Esophagus mucosa (tissue), 1 donor: ENCODE measurements around the gene RASIP1. TPM values are rescaled to one million over a fixed set of nuclear protein-coding genes. Genes with fewer than 3 reads are reported as not detected.

ENCODE experiments used
- ATAC-seq: fragments of 200-7000 bp; cut with Tn5 transposase; one replicate; pipeline ENCODE4 v1.9.1; 2020
- total RNA-seq: library from RNA; stranded (reverse); gene quantifications from one replicate; pipeline ENCODE4 v1.2.4, GENCODE V29; 2023
- donor health status: DM: yes; HTN: yes; CAD: no.

Gene RASIP1
- total RNA-seq, 1 donor from 2014 or later = 7.3 TPM

DNA sequence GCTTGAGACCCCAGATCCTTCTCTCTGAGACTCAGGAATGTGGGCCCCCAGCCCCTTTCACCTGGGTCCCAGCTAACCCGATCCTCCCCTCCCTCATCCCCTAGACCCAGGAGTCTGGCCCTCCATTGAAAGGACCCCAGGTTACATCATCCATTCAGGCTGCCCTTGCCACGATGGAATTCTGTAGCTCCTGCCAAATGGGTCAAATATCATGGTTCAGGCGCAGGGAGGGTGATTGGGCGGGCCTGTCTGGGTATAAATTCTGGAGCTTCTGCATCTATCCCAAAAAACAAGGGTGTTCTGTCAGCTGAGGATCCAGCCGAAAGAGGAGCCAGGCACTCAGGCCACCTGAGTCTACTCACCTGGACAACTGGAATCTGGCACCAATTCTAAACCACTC, 15.4 kb upstream of the RASIP1 start:
- no peak for ATAC-seq

DNA sequence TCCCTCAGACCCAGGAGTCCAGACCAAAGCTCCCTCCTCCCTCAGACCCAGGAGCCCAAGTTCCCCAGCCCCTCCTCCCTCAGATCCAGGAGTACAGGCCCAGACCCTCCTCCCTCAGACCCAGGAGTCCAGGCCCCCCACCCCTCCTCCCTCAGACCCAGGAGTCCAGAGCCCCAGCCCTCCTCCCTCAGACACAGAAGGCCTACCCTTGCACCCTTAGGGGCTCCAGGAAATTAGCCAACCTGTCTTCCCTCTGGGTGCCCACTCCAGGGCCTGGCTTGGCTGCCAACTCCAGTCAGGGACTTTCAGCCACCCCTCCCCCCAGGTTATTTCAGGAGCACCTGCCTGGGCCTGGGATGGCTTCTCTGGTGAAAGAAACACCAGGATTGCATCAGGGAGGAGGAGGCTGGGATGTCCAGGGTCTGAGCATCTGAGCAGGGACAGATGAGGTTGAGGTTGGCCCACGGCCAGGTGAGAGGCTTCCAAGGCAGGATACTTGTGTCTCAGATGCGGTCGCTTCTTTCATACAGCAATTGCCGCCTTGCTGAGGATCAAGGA, 14.8 kb upstream of the RASIP1 start, which contains the start of gene FGF21:
TSS of gene FGF21 (plus strand) at position 441 of the 558 bp plus-strand sequence. CDS start 713 bp downstream, outside the sequence.
- no peak for ATAC-seq

DNA sequence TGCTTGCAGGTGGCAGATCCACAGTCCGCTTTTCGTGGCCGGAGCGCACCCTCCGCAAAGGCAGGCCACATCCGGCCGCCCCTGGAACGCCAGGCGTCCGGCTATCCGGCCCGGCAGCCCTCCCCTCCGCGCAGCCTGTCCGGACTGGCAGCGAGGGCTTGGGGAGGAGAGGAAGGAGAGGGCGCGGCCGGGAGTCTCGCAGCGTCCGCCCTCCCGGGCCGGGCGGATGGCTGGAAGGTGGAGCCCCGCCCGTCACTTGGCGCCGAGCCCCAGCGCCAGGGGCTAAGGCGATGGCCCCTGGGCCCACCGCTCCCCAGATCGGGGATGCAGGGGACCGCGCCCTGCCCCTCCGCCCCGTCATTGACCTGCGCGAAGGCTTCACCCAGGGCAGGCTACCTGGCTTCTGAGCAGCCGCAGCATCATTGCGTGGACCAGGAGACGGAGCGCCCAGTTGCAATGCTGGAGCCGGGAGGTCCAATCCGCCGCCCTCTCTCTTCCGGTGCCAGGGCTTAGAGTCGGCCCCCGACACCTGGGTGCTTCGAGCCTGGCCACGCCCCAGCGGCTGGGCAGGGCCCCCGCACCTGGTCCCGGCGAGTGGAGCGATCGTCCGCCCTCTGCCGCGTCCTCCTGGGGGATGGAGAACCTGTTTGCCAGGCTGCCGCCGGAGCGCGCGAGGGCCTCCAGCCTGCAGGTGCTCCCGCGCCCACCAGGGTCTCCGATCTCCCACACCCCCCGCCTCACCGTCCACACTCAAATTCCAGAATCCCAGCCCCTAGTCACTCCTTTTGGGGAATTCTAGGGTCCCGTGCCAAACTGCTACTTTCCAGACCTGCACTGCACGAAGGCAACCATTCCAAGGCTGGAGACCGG, 12.3 kb upstream of the RASIP1 start, which contains the start of gene FUT1:
TSS of gene FUT1 (minus strand) at position 146 of the 870 bp plus-strand sequence. CDS start 1,360 bp downstream, outside the sequence.
- peak; percentile 89 for ATAC-seq

DNA sequence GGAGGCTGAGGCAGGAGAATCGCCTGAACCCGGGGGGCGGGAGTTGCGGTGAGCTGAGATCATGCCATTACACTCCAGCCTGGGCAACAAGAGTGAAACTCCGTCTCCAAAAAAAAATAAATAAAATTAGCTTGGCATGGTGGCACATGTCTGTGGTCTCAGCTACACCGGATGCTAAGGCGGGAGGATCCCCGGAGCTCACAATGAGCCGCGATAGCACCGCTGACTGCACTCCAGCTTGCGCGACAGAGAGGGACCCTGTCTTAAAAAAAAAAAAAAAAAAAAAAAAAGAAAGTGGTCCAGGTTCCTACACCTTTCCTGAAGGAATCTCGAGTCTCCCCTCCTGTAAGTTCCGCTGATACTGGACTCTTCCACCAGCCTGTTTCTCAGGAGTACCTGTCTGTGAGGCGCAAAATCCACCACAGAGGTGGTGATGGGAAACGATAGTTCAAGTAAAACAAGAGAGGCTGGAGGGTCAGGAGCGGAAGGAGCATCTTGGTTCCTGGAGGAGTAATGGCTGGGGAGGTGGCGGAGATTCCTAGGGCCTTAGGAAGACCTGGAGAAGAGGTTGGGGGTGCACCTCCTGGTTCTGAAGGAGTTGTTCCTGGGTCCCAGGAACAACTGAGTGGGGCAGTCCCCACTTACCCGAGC, 11.6 kb upstream of the RASIP1 start:
- ATAC-seq = peak; percentile 26

DNA sequence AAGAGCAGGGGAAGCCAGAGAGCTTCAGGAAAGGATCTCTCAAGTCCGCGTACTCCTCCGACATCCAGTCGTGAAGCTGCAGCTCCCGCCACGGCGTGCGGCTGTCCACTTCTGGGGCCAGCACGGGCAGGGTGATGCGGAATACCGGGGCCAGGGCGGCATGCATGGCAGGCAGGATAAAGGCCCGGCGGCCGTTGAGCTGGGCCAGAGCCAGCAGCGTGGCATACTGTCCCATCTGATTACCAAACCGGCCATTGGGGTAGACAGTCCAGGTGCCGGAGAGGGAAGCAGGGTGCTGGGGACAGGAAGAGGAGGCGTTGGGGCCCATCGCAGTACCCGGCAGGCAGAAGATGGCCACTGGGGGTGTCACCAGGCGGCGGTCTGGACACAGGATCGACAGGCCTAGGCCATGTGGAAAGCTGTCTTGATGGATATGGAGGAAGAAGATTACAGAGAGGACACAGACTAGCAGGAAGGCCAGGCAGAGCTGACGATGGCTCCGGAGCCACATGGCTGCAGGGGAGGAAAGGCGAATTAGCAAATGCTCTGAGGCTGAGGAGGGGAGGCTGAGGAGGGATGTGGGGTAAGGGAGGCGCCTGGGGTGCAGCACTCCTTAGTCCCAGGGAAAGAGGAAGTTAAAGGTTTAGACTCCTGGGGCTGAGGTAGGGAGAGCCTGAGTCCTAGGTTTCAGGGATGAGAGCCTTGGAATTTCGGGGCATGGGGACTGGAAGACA, 10.5 kb upstream of the RASIP1 start:
- no peak for ATAC-seq

DNA sequence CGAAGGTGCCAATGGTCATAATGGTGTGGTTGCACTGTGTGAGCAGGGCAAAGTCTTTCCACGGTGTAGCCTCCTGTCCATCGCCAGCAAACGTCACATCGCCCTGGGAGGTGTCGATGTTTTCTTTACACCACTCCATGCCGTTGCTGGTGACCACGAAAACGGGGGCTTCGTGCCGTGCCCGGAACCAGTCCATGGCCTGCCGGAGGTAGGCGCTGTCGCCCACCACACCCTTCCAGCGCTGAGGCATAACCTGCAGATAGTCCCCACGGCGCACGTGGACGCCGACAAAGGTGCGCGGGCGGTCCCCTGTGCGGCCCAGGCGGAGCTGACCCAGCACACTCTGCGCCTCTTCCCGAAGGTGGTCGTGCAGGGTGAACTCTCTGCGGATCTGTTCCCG, 9.9 kb upstream of the RASIP1 start:
- ATAC-seq = no peak

DNA sequence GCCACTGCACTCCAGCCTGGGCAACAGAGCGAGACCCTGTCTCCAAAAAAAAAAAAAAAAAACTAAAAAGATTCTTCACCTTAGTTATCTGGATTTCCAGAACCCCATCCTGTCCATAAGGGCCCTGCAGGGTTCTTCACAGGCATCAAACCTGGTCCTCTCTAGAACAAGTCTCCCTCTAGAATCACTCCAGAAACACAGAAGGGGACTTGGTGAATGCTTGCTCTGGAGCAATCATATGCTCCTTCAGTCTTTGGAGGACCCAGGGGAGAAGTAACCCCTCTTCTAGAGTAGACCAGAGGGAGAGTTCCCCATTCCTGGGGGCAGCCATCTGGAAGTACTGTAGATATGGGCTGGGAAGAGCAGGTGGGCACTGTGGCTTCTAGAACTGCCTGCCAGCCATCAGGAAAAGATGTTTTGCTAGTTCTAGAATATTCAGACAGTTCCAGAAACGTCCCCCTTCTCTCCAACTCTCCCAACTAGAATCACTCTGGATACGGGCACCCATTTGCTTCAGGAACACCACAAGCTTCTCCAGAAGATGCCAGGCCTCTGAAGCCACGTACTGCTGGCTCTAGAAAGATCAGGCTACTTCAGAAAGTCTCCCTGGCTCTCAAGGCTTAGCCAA, 9.3 kb upstream of the RASIP1 start:
- no peak for ATAC-seq

DNA sequence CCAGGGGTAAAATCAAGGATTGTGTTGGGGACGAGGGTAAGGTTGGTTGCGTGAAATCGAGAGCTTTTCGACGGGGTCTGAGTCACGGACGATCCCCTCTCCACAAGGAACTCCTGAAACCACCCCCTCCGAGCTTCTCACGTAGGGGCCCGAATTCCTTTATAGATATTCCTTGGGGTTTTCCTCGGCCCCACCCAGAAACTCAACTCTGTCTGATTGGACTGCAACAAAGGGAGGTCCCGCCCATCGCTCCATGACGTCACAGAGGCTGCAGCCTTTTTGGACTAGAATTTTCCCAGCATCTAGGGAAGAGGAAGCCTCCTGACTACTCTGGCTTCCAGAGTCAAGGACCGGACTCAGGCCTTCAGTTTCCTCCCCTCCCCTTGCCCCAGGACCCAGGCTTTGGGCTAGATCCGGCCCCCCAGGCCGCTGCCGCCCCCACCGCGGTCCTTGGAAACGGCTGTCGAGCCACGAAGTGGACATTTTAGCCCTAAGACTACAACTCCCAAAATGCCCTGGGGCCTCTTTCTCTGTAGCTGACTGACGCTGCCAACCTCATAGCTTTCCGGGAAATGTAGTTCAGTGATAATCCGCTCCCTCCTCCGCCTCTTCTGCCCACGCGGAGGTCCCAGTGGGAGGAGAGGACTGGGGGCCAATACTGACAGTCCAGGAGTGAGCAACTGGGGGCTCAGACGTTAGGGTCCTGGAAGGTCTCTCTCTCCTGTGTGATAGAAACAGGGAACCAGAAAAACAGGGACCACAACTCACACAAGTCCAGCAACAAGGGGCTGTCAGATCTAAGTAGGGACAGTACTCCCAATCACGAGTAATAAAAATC, 6.5 kb upstream of the RASIP1 start, which contains the start of gene IZUMO1:
TSS of gene IZUMO1 (minus strand) at position 172 of the 838 bp plus-strand sequence. CDS start 1,050 bp downstream, outside the sequence.
- ATAC-seq = no peak

DNA sequence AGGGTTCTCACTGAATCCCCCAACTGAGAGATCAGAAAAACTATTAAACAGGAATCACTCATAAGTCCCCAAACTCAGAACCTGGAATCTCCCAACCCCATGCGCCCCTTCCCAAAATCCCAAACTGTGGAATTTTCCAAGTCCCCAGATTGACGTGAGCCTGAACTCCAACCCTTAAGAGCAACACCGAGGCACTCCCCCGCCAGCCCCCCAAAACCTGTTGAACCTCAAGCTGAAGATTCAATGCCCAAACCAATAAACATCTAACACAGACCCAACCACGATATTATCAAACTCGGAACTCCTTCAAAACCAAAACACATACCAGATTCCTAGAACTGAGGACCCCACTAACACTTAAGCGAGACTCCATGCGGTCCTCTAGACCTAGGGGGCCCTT, 5.7 kb upstream of the RASIP1 start:
- no peak for ATAC-seq

DNA sequence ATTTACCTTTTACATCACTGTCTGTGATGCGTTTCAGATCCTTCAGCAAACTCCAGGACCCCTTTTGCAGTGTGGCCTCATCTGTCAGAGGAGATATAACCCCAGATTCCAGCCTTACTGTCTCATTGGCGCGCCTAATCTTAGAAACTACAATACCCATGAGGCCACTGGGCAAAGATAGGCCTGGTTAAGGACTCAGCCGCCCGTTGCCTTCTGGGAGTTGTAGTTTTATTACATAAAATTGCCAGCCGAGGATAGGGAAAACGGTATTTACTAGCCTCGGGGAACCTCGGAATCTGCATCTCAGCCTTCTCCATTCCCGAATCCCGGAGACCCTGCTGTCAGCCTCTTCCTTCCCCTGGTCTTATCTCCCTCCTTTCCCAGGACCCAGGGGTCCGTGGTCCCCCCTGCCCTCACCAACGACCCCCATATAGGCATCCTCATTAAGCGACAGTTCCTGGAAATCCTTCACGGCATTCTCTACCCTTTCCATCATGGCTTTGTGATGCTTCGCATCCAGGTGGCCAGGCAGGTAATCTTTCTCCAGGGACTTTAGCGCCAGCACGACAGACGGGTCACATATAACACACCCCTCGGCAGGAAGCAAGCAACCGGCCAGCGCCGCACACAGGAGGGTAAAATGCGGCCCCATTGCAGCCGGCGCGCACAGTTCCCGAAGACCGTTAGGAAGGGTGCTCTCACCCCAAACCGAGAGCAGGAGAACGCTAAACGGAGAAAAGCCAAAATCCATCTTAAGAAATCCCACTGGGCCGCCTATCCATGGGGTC, 5.0 kb upstream of the RASIP1 start:
- ATAC-seq = no peak

DNA sequence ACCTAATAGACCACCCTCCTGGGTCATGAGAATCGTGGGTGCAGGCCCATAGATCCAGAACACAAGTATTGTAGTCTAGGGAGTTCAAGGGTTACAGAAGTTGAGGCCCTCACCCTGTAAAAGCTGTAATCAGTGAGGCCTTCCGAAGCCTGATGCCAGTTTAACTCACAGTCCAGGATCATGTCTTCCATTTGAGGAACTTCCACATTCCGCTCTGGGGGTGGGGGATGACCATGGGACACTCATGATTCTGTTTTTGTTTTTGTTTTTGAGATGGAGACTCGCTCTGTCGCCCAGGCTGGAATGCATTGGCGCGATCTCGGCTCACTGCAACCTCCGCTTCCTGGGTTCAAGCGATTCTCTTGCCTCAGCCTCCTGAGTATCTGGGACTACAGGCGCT, 1.7 kb upstream of the RASIP1 start:
- ATAC-seq = no peak

DNA sequence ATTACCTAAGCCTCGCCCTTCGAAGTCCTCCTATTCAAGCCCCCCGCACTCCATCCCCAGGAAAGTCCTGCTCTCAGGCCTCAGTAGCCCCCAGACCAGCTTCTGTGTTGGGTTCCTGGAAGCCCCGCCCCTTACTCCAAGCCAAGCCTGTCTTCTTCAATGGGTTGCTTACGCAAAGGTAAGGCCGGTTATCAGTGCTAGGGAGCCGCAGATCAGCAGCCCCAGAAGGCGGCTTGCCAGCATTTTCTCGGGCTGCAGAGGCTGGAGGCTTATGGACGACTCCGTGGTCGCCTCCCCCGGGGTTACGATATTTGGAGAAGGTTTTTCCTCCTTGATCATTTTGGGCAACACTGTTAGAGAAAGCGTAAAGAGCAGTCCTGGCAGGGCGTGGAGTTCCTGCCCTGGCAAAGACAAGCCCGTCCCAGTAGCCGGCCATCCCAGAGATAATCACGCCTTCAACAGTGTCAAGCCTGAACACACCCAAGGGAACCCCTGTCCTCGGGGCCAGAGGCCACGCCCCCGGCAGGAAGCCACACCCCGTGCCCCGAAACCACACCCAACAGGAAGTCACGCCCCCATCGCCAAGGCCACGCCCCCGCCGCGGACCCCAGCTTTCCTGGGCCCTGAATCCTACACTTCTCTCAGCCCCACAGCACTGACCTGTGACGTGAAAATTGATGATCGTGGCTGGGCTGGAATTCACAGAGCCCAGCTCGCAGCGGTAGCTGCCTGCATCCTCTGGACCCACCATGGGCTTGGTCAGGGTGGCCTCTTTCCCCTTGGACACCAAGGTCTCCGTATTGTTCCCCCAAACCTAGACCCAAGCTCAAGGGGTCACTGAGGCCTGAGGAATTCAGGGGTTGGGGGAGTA, 954 bp upstream of the RASIP1 start:
- peak; percentile 57 for ATAC-seq

DNA sequence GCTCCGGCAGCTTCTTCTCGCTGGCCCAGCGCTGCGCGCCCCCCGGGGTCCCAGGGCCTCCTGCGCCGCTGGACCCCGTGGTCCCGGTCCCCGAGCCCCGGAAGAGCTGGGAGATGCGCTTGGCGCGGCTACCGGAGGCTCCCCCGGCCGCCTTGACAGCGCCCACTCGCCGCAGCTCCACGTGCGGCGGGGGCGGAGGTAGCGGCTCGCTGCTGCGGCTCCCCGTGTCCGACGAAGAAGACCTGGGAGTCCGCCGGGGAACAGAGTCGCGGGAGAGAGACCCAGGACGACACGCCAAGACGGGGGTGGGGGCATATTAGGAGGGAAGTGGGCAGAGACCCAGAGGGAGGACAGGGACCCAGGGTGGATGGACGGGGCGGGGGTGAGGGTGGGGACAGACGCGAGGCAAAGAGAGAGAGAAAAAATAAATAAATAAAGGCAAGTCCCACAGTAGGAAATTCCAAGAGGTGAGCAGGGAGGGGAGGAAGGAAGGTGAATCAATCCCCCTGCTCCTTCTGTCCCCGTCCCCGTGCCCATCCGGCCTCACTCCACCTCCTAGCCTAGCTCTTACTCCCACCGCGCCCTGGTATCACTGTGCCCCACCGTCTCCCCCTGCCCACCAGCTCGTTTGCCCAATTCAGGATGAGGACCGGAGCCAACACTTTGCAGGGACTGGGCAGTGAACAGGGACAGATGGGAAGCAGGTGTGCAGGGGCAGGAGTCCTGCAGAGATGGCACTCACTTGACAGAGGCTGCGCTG, 826 bp downstream of the RASIP1 start:
- ATAC-seq = peak; percentile 0

DNA sequence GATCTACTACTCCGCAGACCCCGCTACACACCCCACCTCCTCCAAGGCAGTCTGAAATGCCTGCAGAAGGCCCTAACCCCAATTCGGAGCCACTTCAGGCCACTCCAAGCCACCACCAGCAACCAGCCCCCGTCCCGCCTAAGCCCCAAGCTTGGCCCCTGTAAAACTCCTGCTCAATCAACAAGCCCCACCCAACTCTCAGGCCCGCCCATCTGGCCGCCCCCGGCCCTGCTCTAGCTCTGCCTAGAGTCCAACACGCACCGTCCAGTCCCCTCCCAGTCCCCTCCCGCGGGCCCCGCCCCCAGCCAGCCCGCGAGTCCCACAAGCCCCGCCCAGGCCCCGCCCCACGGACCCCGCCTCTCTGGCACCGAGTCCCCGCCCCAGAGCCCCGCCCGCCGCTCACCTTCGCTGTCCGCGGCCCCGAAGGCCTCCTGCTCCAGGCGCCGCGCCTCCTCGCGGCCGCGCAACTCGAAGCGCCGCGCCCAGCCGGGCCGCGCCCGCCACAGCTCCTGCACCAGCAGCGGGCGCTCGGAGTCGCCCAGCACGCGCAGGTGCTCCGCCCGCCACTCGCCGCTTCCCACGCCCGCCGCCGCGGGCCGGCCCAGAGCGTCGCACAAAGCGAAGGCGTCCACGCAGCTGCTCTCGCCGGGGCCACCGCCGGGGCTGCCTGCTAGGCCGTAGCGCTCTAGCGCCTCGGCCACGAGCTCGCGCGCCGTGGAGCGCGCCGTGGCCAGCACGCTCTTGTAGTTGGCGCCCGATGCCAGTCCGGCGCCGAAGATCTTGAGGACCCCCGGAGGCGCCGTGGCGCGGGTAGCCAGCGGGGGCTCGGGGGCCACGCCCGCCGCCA, 1.6 kb downstream of the RASIP1 start:
- ATAC-seq = peak; percentile 85

DNA sequence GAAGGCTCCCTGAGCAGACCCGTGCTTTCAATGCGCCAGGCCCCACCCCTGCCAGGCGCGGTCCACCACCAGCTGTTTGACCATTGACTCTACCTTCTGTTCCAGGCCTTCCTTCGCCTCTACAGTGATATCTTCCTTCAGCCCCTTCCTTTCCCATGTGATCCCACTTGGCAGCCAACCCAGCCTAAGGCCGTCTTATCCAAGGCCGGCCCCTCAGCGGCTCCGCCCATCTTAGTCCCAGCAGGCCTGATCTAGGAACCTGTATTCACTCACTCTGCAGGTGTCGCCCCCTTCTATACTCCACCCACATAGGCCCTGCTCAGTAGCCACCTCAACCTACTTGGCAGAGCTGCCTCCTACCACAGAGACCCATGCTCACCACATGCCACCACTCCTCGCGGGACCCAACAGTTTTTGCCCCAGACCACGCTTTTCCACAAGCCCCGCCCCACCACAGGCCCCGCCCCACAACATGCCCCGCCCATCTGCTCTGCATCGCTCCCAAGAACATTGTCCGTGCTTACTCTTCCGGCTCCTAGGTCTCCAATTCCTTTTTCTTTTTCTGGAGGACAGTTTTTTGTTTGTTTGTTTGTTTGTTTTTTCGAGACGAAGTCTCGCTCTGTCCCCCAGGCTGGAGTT, 2.9 kb downstream of the RASIP1 start:
- no peak for ATAC-seq

DNA sequence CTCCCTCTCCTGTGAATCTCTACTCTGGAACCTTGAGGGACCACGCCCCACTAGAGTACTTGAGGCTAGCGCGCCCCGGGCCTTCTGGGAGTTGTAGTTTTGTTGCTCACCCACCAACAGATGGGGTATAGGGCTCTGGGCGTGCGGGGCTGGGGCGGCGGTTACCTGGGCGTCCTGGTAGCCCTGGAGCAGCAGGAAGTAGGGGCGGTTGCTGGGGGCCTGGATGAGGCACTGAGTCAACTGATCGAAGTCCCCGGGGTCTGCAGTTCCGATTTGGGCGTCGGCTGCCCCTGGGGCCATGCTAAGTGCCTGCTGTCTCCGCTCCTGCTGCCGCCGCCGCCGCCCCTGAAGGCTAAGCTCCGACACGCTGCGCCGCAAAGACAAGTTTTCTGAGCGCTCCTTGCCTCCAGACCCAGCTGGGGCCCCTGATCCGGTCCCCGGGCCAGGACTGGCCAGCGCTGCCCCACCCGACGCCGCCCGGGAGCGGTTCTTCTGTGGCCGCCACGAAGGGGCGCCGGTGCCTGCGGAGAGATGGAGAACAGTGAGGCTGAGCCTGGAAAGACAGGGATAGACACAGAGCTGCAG, 5.3 kb downstream of the RASIP1 start:
- peak; percentile 19 for ATAC-seq

DNA sequence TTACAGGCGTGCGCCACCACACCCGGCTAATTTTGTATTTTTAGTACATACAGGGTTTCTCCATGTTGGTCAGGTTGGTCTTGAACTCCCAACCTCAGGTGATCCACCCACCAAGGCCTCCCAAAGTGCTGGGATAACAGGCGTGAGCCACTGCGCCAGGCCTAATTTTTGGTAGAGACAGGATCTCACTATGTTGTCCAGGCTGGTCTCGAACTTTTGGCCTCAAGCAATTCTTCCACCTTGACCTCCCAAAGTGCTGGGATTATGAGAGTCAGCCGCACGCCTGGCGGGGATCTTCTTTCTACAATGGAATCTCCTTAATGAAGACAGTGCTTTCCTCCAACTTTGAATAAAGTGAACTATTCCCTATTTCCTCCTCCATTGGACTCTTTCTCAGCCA, 5.8 kb downstream of the RASIP1 start:
- no peak for ATAC-seq
